Skeletal muscle satellite cell (primary cell): Measurements from ENCODE around the gene VPS13A.

Source experiments
- H3K27me3 ChIP-seq: 2 replicates; pipeline ENCODE4 v1.7.0; 2013; ENCODE audit warnings: low read length; ENCODE audit not compliant: control insufficient read depth, insufficient read depth
- H3K36me3 ChIP-seq: 2 replicates; pipeline ENCODE4 v1.7.0; 2013; ENCODE audit warnings: mild to moderate bottlenecking, control low read depth, low read length; ENCODE audit not compliant: insufficient read depth
- H3K4me1 ChIP-seq: 2 replicates; pipeline ENCODE4 v1.7.0; 2013; ENCODE audit warnings: low read length; ENCODE audit not compliant: control insufficient read depth, insufficient read depth
- H3K4me2 ChIP-seq: 2 replicates; pipeline ENCODE4 v1.7.0; 2013; ENCODE audit warnings: mild to moderate bottlenecking, low read length
- H3K4me3 ChIP-seq: 2 replicates; pipeline ENCODE4 v1.7.0; 2013; ENCODE audit warnings: low read length
- H3K9ac ChIP-seq: 2 replicates; pipeline ENCODE4 v1.7.0; 2013; ENCODE audit warnings: mild to moderate bottlenecking, low read depth, low read length, moderate library complexity
- H3K9me3 ChIP-seq: replicated peaks from 2 replicates; pipeline ENCODE4 v1.7.0; 2013; ENCODE audit warnings: mild to moderate bottlenecking, control low read depth, low read length

VPS13A gene

DNA sequence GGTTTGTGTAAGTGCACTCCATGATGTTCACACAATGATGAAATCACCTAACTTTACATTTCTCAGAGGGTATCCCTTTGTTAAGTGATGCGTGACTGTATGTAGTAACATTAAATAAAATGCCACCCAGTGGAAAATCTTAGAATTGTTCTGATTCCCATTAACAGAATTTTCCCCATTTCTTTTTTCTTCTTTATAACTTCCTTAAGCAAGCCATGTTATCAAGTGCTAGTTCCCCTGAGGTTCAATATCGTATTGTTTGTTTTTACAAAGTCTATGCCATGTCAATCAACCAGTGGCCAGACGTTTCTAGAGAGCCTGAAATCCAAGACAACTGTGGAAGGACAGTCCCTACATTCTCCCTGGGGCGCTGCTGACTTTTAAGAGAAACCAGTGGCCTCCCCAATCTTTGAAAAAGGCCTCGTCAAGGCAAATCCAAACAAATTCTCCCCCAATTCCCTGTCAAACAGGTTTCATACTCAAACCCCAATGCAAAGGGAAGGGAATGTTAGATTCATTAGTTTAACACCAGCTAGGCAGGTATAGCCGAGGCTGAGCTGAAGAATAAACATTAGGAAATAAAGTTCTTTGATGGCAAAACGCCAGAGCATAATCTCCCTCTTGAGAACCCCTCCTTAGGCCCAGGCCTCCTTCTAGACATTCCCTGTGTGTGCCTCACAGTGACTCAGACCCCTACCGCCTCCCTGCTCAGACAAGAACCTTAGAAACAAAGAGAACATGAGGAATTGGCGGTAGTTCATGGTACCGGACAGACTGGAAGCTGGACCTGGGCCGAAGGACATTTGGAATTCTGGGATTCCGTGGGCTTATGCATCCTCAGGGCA, 272.1 kb downstream of the VPS13A start:
- Histone ChIP-seq H3K4me2 (peak overlapping the region; percentile 4), H3K9me3 (no peaks in the 10 kb centered on the region), H3K36me3 (no peaks in the 10 kb centered on the region)

DNA sequence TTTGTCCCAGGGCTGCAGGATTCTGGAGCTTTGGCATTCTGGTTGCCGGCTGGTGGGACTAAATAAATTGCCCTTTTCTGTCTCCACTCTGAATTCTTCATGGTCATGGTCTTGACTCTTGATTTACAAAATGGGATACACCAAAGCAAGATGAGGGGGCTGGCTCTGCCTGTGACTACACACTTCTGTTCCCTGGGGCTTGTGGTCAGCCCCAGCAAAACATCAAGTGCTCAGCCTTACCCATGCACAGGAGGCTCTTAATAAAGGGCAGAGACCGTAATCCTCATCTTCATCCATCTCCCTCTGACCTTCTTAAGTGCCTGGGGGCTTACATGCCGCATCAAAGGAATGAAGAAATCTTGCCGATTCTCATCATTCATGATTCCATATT, 272.7 kb downstream of the VPS13A start:
- H3K4me1 ChIP-seq = peaks cover 19% of the 10 kb centered on the region
- H3K4me3 ChIP-seq = no peak overlapping the region
- peak overlapping the region; percentile 4 for H3K4me2 ChIP-seq
- H3K9ac ChIP-seq = no peak overlapping the region
- H3K36me3 ChIP-seq = no peaks in the 10 kb centered on the region
- H3K9me3 ChIP-seq = no peaks in the 10 kb centered on the region
- H3K27me3 ChIP-seq = no peaks in the 10 kb centered on the region

More for the DNA sequence above, 272.1 kb downstream of the VPS13A start:
- Histone ChIP-seq H3K4me3 (no peak overlapping the region), H3K4me1 (peaks cover 17% of the 10 kb centered on the region), H3K9ac (no peak overlapping the region), H3K27me3 (no peaks in the 10 kb centered on the region)

DNA sequence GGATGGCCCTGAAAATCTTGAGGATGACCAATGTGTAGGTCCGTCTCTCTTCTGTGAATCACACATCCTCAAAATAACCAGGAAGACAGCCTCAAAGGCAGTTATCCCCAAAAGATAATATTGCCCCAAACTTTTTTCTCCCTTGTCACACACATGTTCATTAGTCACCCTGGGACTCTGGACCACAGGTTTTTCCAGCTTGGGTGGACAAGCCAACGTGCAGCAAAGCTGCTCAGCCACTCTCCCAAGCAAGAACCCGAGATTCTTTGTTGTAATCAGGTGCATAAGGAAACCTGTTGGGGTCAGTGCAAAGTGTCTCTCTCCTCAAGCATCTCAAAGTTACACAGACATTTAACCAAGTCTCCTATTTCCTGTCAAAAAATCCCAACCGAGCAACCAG, 274.2 kb downstream of the VPS13A start:
- Histone ChIP-seq H3K4me2 (no peak overlapping the region), H3K27me3 (no peaks in the 10 kb centered on the region)

DNA sequence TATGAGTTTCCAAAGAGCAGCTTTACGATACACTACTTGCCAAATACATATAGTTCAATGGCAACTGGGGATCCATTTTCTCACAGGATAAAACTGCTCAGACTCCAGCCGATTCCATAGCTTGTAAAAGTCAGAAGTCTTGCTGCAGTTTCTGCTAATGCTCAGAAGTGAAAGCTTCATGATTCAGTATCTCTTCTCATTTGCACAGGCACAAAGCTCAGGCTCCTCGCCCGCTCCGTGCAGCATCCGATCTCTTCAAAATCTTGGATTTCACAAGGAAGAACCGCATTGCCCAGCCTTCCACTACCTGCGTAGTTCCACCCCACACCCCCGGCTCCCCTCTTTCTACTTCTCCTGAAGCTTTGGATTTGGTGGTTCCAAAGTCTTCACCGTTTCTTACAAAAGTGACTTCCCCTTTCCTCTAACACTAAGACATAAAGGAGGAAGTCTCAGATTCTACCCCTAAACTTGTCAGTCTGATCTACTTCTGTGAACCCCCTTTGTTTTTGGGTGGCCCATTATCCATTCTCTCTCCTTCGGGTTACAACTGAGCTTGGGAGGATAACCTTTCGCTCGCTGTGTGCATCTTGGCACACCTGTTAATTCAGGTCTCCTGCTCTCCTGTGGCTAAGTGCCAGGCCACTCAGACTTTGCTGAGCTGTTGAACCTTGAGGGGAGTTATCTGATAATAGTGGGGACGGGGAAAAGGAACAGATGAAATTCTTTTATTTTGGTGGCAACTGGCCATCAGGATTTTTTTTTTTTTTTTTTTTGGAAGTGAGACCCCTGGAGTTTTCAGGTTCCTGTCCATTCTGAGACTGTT, 276.7 kb downstream of the VPS13A start:
- H3K4me2 ChIP-seq = no peak overlapping the region
- no peak overlapping the region for H3K4me3 ChIP-seq
- no peak overlapping the region for H3K9ac ChIP-seq

More for the DNA sequence above, 274.2 kb downstream of the VPS13A start:
- H3K4me3 ChIP-seq = no peak overlapping the region
- no peaks in the 10 kb centered on the region for H3K36me3 ChIP-seq
- peaks cover 22% of the 10 kb centered on the region for H3K4me1 ChIP-seq
- no peak overlapping the region for H3K9ac ChIP-seq
- H3K9me3 ChIP-seq = no peaks in the 10 kb centered on the region

DNA sequence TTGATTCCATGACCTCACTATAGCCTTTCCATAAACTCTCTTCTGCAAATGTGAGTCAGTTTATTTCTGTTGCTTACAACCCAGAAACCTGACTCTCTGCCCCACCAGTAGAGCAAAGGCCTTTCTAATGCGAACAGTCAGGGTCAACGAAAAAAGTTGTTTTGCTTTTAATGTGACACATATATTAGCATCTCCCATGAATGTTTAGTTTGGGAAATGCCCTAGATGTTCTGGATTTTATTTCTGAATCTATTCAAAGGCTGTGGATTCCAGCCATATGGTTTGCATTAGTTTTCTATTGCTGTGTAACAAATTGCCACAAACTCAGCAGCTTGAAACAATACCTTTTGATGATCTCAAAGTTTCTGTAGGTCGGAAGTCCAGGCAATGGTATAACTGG, 277.3 kb downstream of the VPS13A start:
- no peaks in the 10 kb centered on the region for H3K36me3 ChIP-seq
- H3K27me3 ChIP-seq = no peaks in the 10 kb centered on the region
- no peak overlapping the region for H3K4me2 ChIP-seq
- no peak overlapping the region for H3K4me3 ChIP-seq
- H3K4me1 ChIP-seq = peaks cover 22% of the 10 kb centered on the region
- no peaks in the 10 kb centered on the region for H3K9me3 ChIP-seq
- no peak overlapping the region for H3K9ac ChIP-seq

More for the DNA sequence above, 276.7 kb downstream of the VPS13A start:
- H3K36me3 ChIP-seq = no peaks in the 10 kb centered on the region
- H3K4me1 ChIP-seq = peaks cover 27% of the 10 kb centered on the region
- no peaks in the 10 kb centered on the region for H3K9me3 ChIP-seq
- no peaks in the 10 kb centered on the region for H3K27me3 ChIP-seq

DNA sequence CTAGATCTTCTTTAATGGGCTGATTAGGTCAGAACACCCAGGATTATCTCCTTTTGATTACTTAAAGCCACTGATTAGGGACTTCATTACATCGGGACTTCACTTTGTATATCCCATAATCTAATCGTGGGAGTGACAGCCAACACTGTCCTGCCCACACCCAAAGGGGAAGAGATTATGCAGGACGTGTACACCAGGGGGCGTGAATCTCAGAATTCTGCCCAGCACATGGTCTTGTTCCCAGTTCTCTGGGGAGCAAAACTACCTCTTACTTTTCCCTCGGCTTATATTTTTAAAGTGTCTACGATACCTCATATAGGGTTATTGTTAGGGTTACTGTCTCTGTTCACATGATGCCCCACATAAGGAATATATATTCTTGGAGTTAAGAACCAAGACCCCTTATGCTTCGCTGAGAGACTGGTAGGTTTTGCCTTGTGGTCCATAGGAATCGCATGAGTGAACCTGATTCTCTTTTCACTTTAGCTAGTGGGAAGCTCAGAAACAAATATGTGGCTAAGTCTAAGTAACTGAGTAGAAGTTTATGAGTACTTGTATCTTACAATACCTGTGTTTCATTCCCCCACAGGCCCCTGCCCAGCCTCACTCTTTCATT, 278.1 kb downstream of the VPS13A start:
- Histone ChIP-seq H3K4me3 (no peak overlapping the region), H3K4me1 (peaks cover 14% of the 10 kb centered on the region), H3K27me3 (no peaks in the 10 kb centered on the region), H3K9ac (no peak overlapping the region), H3K4me2 (no peak overlapping the region), H3K36me3 (no peaks in the 10 kb centered on the region), H3K9me3 (no peaks in the 10 kb centered on the region)

DNA sequence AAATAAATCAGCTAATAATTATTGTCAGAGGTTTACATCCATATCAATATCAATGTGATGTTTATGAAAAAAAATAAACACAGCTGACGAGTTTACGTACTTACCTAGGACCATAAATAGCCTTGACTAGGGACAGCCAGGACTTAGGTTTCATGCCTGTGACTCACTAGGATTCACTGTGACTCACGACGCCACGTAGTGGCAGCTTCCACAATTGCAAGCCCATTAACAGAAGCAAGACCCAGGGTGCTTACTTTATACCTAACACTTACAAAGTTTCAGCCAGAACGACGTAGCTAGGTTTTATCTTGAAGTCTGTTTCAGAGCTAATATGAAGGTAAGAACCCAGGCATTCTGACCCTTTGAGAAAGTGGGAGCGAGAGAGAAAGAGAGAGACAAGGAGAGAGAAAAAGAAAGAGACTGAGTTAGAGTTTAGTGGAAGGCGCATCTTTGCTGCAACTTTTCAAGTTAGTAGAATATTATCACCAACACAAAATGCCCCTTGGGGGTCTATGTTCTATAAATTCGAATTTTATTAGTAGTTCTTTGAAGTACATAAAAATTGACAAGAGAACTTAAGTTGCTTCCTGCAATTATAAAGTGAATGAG, 279.6 kb downstream of the VPS13A start:
- Histone ChIP-seq H3K9me3 (no peaks in the 10 kb centered on the region), H3K27me3 (no peaks in the 10 kb centered on the region), H3K36me3 (no peaks in the 10 kb centered on the region), H3K9ac (no peak overlapping the region), H3K4me3 (no peak overlapping the region), H3K4me1 (peaks cover 13% of the 10 kb centered on the region), H3K4me2 (no peak overlapping the region)

DNA sequence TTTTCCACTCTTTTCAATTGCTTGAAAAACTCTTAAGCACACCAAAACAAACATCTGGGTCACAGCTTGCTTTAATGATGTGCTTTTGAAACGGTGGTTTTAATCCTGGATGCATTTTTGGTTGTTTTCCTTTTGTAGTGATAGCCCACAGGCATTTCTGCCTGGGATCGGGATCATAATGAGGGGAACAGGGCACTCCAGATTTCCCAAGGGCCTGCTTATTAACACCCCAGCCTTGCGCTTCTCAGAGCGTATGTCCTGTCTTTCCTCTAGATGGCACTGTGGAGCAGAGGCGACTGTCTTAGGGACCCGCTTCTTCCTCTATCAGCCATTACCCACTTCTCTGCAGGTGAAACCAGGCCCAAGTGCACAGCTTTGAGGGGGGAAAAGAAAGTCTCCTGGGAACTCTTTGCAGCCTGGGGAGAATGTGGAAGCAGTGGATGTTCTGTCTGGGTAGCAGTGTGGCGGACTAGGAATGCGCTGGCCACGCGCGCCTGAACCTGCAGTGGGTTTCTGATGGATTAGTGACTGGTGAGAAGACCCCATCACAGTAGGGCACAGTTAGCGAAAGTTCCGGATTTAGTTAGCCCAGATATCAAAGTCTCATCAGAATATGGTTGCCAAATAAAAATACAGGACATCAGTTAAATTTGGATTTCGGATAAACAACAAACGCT, 280.7 kb downstream of the VPS13A start:
- Histone ChIP-seq H3K9ac (no peak overlapping the region), H3K4me1 (peaks cover 13% of the 10 kb centered on the region), H3K9me3 (no peaks in the 10 kb centered on the region), H3K4me2 (no peak overlapping the region), H3K36me3 (no peaks in the 10 kb centered on the region), H3K4me3 (no peak overlapping the region), H3K27me3 (no peaks in the 10 kb centered on the region)

DNA sequence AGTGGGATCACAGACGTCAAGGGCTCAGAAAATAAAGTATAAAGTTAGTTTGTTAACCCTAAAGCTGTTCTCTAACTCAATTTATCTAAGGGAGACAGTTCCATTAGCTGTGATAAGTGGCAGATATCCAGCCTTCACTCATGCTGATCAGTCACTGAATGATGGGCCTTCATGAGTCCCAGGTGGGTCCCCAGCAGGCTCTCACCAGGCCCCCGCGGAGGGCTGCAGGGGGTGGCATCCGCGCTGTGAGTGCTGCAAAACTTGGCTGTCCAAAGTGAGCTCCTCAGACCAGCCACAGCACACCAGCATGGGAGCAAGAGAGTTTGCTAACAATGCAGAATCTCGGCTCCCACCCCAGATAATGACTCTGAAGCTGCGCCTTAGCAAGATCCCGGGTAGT, 283.6 kb downstream of the VPS13A start:
- Histone ChIP-seq H3K4me1 (peaks cover 13% of the 10 kb centered on the region), H3K36me3 (no peaks in the 10 kb centered on the region), H3K27me3 (no peaks in the 10 kb centered on the region), H3K9me3 (no peaks in the 10 kb centered on the region), H3K9ac (no peak overlapping the region), H3K4me3 (no peak overlapping the region), H3K4me2 (no peak overlapping the region)

DNA sequence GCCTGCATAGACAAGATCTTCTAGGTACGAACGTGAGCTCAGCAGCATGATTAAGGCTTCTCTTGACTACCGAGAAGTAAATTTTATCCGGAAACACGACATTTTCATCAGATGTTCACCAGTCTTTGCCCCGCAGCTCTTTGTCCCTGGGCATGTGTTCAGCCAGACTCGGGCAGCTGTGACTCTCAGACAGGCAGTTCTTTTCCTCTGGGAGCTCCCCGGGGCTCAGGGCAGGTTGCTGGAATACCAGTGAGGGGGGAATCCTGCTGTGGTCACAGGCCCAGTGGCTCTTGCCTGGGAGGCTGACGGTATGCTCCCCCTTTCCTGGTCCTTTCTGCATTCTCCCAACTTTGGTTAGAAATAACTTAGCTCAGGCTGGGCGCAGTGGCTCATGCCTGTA, 284.7 kb downstream of the VPS13A start:
- Histone ChIP-seq H3K9ac (no peak overlapping the region), H3K36me3 (no peaks in the 10 kb centered on the region), H3K4me1 (peaks cover 19% of the 10 kb centered on the region), H3K4me3 (no peak overlapping the region), H3K9me3 (no peaks in the 10 kb centered on the region), H3K4me2 (no peak overlapping the region), H3K27me3 (no peaks in the 10 kb centered on the region)

DNA sequence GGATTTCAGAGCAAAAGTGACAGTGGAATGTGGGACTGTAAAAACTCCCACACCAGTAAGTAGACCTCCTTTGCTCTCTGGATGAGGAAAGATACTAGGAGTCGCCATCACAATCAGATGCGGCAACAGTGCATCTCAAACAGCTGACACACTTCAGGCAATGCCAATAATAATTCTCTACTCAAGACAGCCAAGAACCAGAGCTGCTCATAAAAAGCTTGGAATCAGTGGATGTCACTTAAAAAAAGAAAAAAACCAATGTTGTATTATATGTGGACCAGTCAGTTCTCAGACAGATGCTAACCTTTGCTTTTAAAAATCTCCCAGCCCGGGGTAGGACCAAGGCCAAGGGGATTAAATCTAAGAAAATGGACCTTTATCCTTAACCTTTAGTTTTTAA, 285.8 kb downstream of the VPS13A start:
- H3K27me3 ChIP-seq = no peaks in the 10 kb centered on the region
- H3K4me1 ChIP-seq = peaks cover 19% of the 10 kb centered on the region
- H3K36me3 ChIP-seq = no peaks in the 10 kb centered on the region
- no peak overlapping the region for H3K4me3 ChIP-seq
- no peak overlapping the region for H3K9ac ChIP-seq
- H3K9me3 ChIP-seq = no peaks in the 10 kb centered on the region
- no peak overlapping the region for H3K4me2 ChIP-seq
